HepG2 (cell line): ENCODE results near the gene C2orf15. TPM values are rescaled to one million over a fixed set of nuclear protein-coding genes. Genes with fewer than 3 reads are reported as not detected.

Experiments used
- EHMT2 ChIP-seq: fragments of 200-600 bp; sonication (generic); IDR thresholded peaks from 2 replicates; pipeline ENCODE4 v1.7.0; 2017; ENCODE audit warnings: antibody characterized with exemption, low read depth, low read length, borderline replicate concordance
- ELF3 ChIP-seq: IDR thresholded peaks from 2 replicates; pipeline ENCODE4 v1.6.1; 2016; ENCODE audit warnings: missing genetic modification reagents, missing compliant biosample characterization
- FOXC1 ChIP-seq: sonication (generic); formaldehyde crosslinking; IDR thresholded peaks from 2 replicates; pipeline ENCODE4 v1.8.0; 2022; ENCODE audit warnings: mild to moderate bottlenecking, missing genetic modification reagents, borderline replicate concordance
- HDAC2 ChIP-seq: sonication (generic); formaldehyde crosslinking; IDR thresholded peaks from 2 replicates; pipeline ENCODE4 v1.4.0; 2020; ENCODE audit warnings: missing genetic modification reagents
- HES4 ChIP-seq: sonication (generic); formaldehyde crosslinking; IDR thresholded peaks from 2 replicates; pipeline ENCODE4 v1.9.0; 2021; ENCODE audit warnings: mild to moderate bottlenecking, missing genetic modification reagents, borderline replicate concordance
- HMG20A ChIP-seq: IDR thresholded peaks from 2 replicates; pipeline ENCODE4 v1.6.1; 2016; ENCODE audit warnings: borderline replicate concordance
- MED1 ChIP-seq: sonication (generic); formaldehyde crosslinking; IDR thresholded peaks from 2 replicates; pipeline ENCODE4 v1.4.0; 2020; ENCODE audit warnings: missing genetic modification reagents
- MTA1 ChIP-seq: sonication (generic); formaldehyde crosslinking; IDR thresholded peaks from 2 replicates; pipeline ENCODE4 v1.4.0; 2020; ENCODE audit warnings: missing genetic modification reagents, mild to moderate bottlenecking, borderline replicate concordance
- MXD3 ChIP-seq: IDR thresholded peaks from 2 replicates; pipeline ENCODE4 v1.6.1; 2016; ENCODE audit warnings: mild to moderate bottlenecking, missing biosample characterization, missing genetic modification reagents
- RBM39 ChIP-seq: fragments of 200-400 bp; formaldehyde crosslinking; IDR thresholded peaks from one replicate; pipeline ENCODE4 v1.6.1; 2018; ENCODE audit warnings: antibody characterized with exemption, mild to moderate bottlenecking, low read depth, low read length; ENCODE audit not compliant: poor library complexity, severe bottlenecking
- SKI ChIP-seq: fragments of 450-650 bp; IDR thresholded peaks from one replicate; pipeline ENCODE4 v1.6.1; 2018; ENCODE audit warnings: mild to moderate bottlenecking; ENCODE audit not compliant: partially characterized antibody
- SRY ChIP-seq: sonication (generic); formaldehyde crosslinking; IDR thresholded peaks from 2 replicates; pipeline ENCODE4 v1.8.0; 2022; ENCODE audit warnings: mild to moderate bottlenecking, missing genetic modification reagents
- TIGD3 ChIP-seq: sonication (generic); formaldehyde crosslinking; IDR thresholded peaks from 2 replicates; pipeline ENCODE4 v1.5.1; 2020; ENCODE audit warnings: mild to moderate bottlenecking, missing genetic modification reagents, borderline replicate concordance
- ZBTB25 ChIP-seq: IDR thresholded peaks from 2 replicates; pipeline ENCODE4 v1.6.1; 2018; ENCODE audit warnings: missing genetic modification reagents
- ZHX1 ChIP-seq: sonication (generic); formaldehyde crosslinking; IDR thresholded peaks from 2 replicates; pipeline ENCODE4 v1.8.1; 2022; ENCODE audit warnings: low read depth, mild to moderate bottlenecking, missing genetic modification reagents
- ZNF24 ChIP-seq: fragments of 450-650 bp; IDR thresholded peaks from 2 replicates; pipeline ENCODE4 v1.6.1; 2017; ENCODE audit warnings: antibody characterized with exemption, mild to moderate bottlenecking
- ZNF484 ChIP-seq: sonication (generic); formaldehyde crosslinking; IDR thresholded peaks from 2 replicates; pipeline ENCODE4 v1.5.1; 2020; ENCODE audit warnings: mild to moderate bottlenecking, low read depth, missing genetic modification reagents, borderline replicate concordance
- ZNF574 ChIP-seq: sonication (generic); formaldehyde crosslinking; IDR thresholded peaks from 2 replicates; pipeline ENCODE4 v1.4.0; 2020; ENCODE audit warnings: missing genetic modification reagents
- ZNF672 ChIP-seq: sonication (generic); formaldehyde crosslinking; IDR thresholded peaks from 2 replicates; pipeline ENCODE4 v1.8.1; 2022; ENCODE audit warnings: missing genetic modification reagents
- ZNF816 ChIP-seq: sonication (generic); formaldehyde crosslinking; IDR thresholded peaks from 2 replicates; pipeline ENCODE4 v1.8.0; 2022; ENCODE audit warnings: missing genetic modification reagents, mild to moderate bottlenecking, borderline replicate concordance
- polyA plus RNA-seq, 8 experiments: library from polyadenylated mRNA; depleted of rRNA in 3 of 8; stranded (reverse) in 7 of 8; unstranded in 1 of 8; fragments of >200 nt; fragmentation: Illumina TruSeq in 4 of 8; extraction: Trizol in 4 of 8; gene quantifications; 2 replicates each; pipeline versions ENCODE4 v1.2.1 to v1.2.3, GENCODE V29; 2011 to 2016; ENCODE audit warnings: low read depth in 4 of 8, missing spikeins in 1 of 8, mixed read lengths in 1 of 8; ENCODE audit not compliant: insufficient read depth in 1 of 8
- total RNA-seq, 5 experiments: library from RNA; depleted of rRNA; stranded (reverse); fragments of >200 nt; fragmentation: Illumina TruSeq; extraction: Trizol; gene quantifications; 2 replicates each; pipeline ENCODE4 v1.2.3, GENCODE V29; 2016; ENCODE audit warnings: low read depth in 1 of 5

Gene C2orf15
- total and polyA plus RNA-seq, 2 of the 13 experiments (the other 11 are each of a cell fraction or from before 2014, with no cell fraction given) = 5.5 to 8.3 TPM

- TF ChIP-seq MTA1 (CRISPR knock-in tag) (0 out of 2 replicates have a peak, but pooled peaks have one; percentile 62), ZNF574 (CRISPR knock-in tag) (peak; percentile 98), HES4 (CRISPR knock-in tag) (peak; percentile 60; the same call in 1 of the 2 replicates), TIGD3 (CRISPR knock-in tag) (no peak), EHMT2 (peak; percentile 80; the same call in 1 of the 2 replicates), SRY (no peak), ELF3 (CRISPR knock-in tag) (peak; percentile 96), SKI (peak; percentile 77), ZHX1 (CRISPR knock-in tag) (peak; percentile 92), MXD3 (CRISPR knock-in tag) (peak; percentile 96), FOXC1 (peak; percentile 98), RBM39 (peak; percentile 95), ZNF484 (CRISPR knock-in tag) (peak; percentile 80; the same call in 1 of the 2 replicates), HMG20A (CRISPR knock-in tag) (no peak; the same call in 1 of the 2 replicates), ZNF816 (CRISPR knock-in tag) (peak; percentile 82), ZBTB25 (peak; percentile 97), ZNF24 (0 out of 2 replicates have a peak, but pooled peaks have one; percentile 44), HDAC2 (peak; percentile 97), MED1 (CRISPR knock-in tag) (peak; percentile 92), ZNF672 (CRISPR knock-in tag) (no peak)
Measured at GRCh38 chr2:99180755-99181623, 39.5 kb downstream of the C2orf15 start, which contains the start of the genes MITD1 and MRPL30 (continued).
